ENCODE results near the gene PUSL1. TPM values are rescaled to one million over a fixed set of nuclear protein-coding genes. Genes with fewer than 3 reads are reported as not detected.

Gene PUSL1
- total and polyA plus RNA-seq, 2 of the 13 experiments (the other 11 are each of a cell fraction or from before 2014, with no cell fraction given), result 8.3 to 22.2 TPM

DNA sequence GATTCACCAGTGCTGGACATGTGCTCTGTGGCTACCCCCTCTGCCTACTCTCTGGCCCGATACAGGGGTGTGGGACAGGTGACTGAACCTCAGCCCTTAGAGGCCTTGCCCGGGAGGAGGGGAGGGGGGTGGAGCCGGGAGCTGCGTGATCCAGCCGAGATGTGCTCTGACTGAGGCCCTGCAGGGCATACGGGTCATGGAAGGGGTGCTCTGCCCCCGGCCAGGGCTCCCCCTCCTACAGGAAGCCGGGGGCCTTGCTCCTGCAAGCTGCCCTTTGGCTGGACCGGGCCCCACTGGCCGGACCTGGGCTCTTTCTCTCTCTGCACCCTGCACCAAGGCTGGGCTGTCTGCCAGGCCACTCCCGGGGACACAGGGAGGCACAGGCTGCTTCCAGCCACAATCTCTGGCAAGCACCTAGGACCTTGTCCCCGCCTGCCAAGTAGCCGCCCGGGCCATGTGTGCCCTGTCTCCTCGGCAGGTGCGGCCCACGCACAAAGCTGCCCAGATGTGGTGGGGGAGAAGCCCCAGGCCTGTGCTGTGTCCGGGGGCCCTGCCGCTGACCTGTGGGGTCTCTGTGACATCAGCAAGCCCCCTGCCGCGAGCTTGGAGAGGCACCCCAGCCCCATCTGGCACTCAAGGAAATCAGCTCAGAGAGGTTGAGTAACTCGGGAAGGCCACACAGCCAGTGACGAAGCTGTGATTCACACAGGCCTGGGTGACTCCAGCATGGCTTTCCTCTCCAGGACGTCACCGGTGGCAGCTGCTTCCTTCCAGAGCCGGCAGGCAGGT, 26.7 kb upstream of the PUSL1 start (continued):
- peak; percentile 96 for TF ChIP-seq PAXIP1 (CRISPR knock-in tag; conservative IDR thresholded peaks at IDR 0.05)
- no peak for TF ChIP-seq ZNF180 (CRISPR knock-in tag; IDR thresholded peaks at IDR 0.05; ENCODE audit: borderline replicate concordance, low read depth)
- no peak for TF ChIP-seq ZNF550 (CRISPR knock-in tag; IDR thresholded peaks at IDR 0.05; ENCODE audit: borderline replicate concordance)
- peak; percentile 33; the same call in 1 of the 2 replicates for TF ChIP-seq ZNF296 (CRISPR knock-in tag; conservative IDR thresholded peaks at IDR 0.05)
- TF ChIP-seq ZNF746 (CRISPR knock-in tag; IDR thresholded peaks at IDR 0.05), result peak; percentile 89
- peak; percentile 19 to 37; a peak in 1 of 4 replicates for TF ChIP-seq HMGXB4 (CRISPR knock-in tag; IDR thresholded peaks at IDR 0.05; ENCODE audit: borderline replicate concordance in 1 of 2, low read depth in 1 of 2)
- 0 out of 2 replicates have a peak, but pooled peaks have one; percentile 28 for TF ChIP-seq ZMYM4 (CRISPR knock-in tag; IDR thresholded peaks at IDR 0.05)
- TF ChIP-seq KDM5A (IDR thresholded peaks at IDR 0.05; ENCODE audit: borderline replicate concordance, low read length), result no peak
- TF ChIP-seq STAT6 (CRISPR knock-in tag; IDR thresholded peaks at IDR 0.05; ENCODE audit: borderline replicate concordance), result no peak
- no peak for TF ChIP-seq RFX3 (CRISPR knock-in tag; IDR thresholded peaks at IDR 0.05)
- no peak for TF ChIP-seq MTF1 (CRISPR knock-in tag; IDR thresholded peaks at IDR 0.05)
- TF ChIP-seq NBN (conservative IDR thresholded peaks at IDR 0.05), result no peak
- 0 out of 2 replicates have a peak, but pooled peaks have one; percentile 24 for TF ChIP-seq ZNF607 (CRISPR knock-in tag; IDR thresholded peaks at IDR 0.05; ENCODE audit: borderline replicate concordance)
- TF ChIP-seq ZNF446 (CRISPR knock-in tag; IDR thresholded peaks at IDR 0.05), result 0 out of 2 replicates have a peak, but pooled peaks have one; percentile 45
- TF ChIP-seq, protein P1, sequence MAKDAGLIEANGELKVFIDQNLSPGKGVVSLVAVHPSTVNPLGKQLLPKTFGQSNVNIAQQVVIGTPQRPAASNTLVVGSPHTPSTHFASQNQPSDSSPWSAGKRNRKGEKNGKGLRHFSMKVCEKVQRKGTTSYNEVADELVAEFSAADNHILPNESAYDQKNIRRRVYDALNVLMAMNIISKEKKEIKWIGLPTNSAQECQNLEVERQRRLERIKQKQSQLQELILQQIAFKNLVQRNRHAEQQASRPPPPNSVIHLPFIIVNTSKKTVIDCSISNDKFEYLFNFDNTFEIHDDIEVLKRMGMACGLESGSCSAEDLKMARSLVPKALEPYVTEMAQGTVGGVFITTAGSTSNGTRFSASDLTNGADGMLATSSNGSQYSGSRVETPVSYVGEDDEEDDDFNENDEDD (CRISPR knock-in tag; IDR thresholded peaks at IDR 0.05; ENCODE audit: borderline replicate concordance), result no peak
- TF ChIP-seq ZBTB3 (CRISPR knock-in tag; IDR thresholded peaks at IDR 0.05; ENCODE audit: borderline replicate concordance, low read depth), result no peak
- TF ChIP-seq ZFP36 (IDR thresholded peaks at IDR 0.05; ENCODE audit: borderline replicate concordance, low read depth, low read length, partially characterized antibody), result peak; percentile 76
- no peak for TF ChIP-seq NCOA5 (CRISPR knock-in tag; IDR thresholded peaks at IDR 0.05)
- no peak for TF ChIP-seq SMARCC2 (IDR thresholded peaks at IDR 0.05)
- no peak for TF ChIP-seq FOXK1 (CRISPR knock-in tag; IDR thresholded peaks at IDR 0.05; ENCODE audit: borderline replicate concordance, low read depth)

Data from HepG2 (cell line).